ENCODE data around the gene HACD2. TPM values are rescaled to one million over a fixed set of nuclear protein-coding genes. Genes with fewer than 3 reads are reported as not detected.

The HACD2 gene
- total RNA-seq, 1 experiment from 2014 or later = 27.4 TPM

DNA sequence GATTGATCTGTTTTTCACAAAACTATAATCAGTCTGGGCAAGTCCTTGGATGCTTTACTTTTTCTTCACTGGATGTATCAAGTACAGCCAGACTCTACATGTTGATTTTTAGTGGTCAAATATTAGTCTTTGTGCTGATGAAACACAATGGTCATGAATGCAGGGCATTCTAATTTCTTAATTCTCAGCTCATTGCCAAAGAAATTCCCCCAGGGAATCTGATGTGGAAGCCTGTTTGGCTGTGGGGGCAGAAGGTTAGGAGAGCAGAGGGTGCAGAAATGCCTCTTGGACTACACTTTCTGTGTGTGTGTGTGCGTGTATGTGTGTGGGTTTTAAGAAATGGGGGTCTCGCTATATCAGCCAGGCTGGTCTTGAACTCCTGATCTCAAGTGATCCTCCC lies 48.7 kb upstream of the HACD2 start:
- Histone ChIP-seq H2AFZ (ENCODE audit: low read length) (no peak overlapping the region), H3K18ac (ENCODE audit: insufficient read length, low read depth, low read length) (no peak overlapping the region), H2BK20ac (ENCODE audit: low read depth, low read length, poor library complexity, severe bottlenecking) (no peak overlapping the region), H3K4me2 (ENCODE audit: insufficient read depth, insufficient read length, low read length) (no peak overlapping the region), H3K27me3 (ENCODE audit: insufficient read depth, low read length) (no peaks in the 10 kb centered on the region), H3K9me3 (ENCODE audit: control insufficient read depth, low read depth, low read length) (no peaks in the 10 kb centered on the region), H2BK15ac (ENCODE audit: low read depth, low read length) (no peak overlapping the region), H2BK5ac (ENCODE audit: insufficient read length, low read length) (no peak overlapping the region), H3K56ac (ENCODE audit: insufficient read length, low read depth, low read length) (no peak overlapping the region), H4K20me1 (ENCODE audit: control insufficient read depth, insufficient read depth, insufficient read length) (peaks cover 2% of the 10 kb centered on the region), H2AK5ac (ENCODE audit: insufficient read length, low read length) (no peak overlapping the region), H4K8ac (replicated peaks; ENCODE audit: insufficient read length, low read depth, low read length) (no peak overlapping the region), H3K79me2 (ENCODE audit: insufficient read depth, low read length) (no peaks in the 10 kb centered on the region), H3K4me1 (ENCODE audit: insufficient read depth, low read length) (peaks cover 4% of the 10 kb centered on the region; the same call in 1 of the 2 replicates), H3K23ac (ENCODE audit: insufficient read length, low read depth, low read length) (no peak overlapping the region), H4K91ac (ENCODE audit: insufficient read length, low read depth, low read length) (no peak overlapping the region), H3K23me2 (ENCODE audit: insufficient read length, low read depth, low read length, poor library complexity, severe bottlenecking) (no peaks in the 10 kb centered on the region), H3K79me1 (ENCODE audit: insufficient read depth, low read depth, low read length, poor library complexity, severe bottlenecking) (no peaks in the 10 kb centered on the region), H2BK120ac (ENCODE audit: low read depth, low read length, poor library complexity, severe bottlenecking) (no peak overlapping the region), H3K27ac (ENCODE audit: insufficient read length, low read depth, low read length) (no peak overlapping the region), H3K9ac (ENCODE audit: extremely low read depth, insufficient read length, low read length) (no peak overlapping the region), H3K4ac (ENCODE audit: low read depth, low read length) (no peak overlapping the region), H2BK12ac (ENCODE audit: insufficient read length, low read depth, low read length) (no peak overlapping the region), H3T11ph (ENCODE audit: low read length) (no peak overlapping the region), H3K14ac (ENCODE audit: insufficient read depth, low read length) (no peak overlapping the region), H4K5ac (ENCODE audit: insufficient read length, low read depth, low read length) (no peak overlapping the region)
- Mint-ChIP-seq H3K27ac (no peak overlapping the region), H3K4me3 (no peak overlapping the region), H3K36me3 (ENCODE audit: insufficient read depth in 1 of 3, low read depth in 3 of 3) (peaks cover 0 to 3% (median 0%) of the 10 kb centered on the region in 3 experiments; a peak in 2 of 7 replicates), H3K27me3 (ENCODE audit: low read depth) (no peaks in the 10 kb centered on the region), H3K9me3 (no peaks in the 10 kb centered on the region; a peak in 1 of 5 replicates), H3K4me1 (peaks cover 45 to 60% of the 10 kb centered on the region in 2 experiments)
- no peak for TF ChIP-seq CTCF (conservative IDR thresholded peaks at IDR 0.05)
- whole genome bisulfite sequencing (ENCODE audit: extremely low coverage, insufficient read length, low lambda C conversion rate) = no CpG with 5 or more reads among the region's 2 CpGs
- DNase-seq = no peak

All from H9 (cell line).